SU-DHL-6 (cell line): Measurements from ENCODE around the gene C1QTNF7.

Experiments used
- H2AFZ ChIP-seq: fragments of 200-600 bp; sonication (generic); 2 replicates; pipeline ENCODE4 v1.6.1; 2014; ENCODE audit warnings: low read depth, mild to moderate bottlenecking, moderate library complexity, mixed read lengths, antibody characterized with exemption, low read length; ENCODE audit not compliant: severe bottlenecking
- H3F3A ChIP-seq: fragments of 200-600 bp; shearing (Covaris generic); 2 replicates; pipeline ENCODE4 v1.6.0; 2016; ENCODE audit warnings: antibody characterized with exemption, mild to moderate bottlenecking; ENCODE audit not compliant: insufficient read depth
- H3K27ac ChIP-seq: fragments of 200-600 bp; sonication (generic); 2 replicates; pipeline ENCODE4 v1.5.1; 2016; ENCODE audit warnings: low read depth, mild to moderate bottlenecking, low read length, moderate library complexity, mixed read lengths
- H3K27me3 ChIP-seq: fragments of 200-600 bp; sonication (generic), shearing (Covaris generic); 2 replicates; pipeline ENCODE4 v1.6.0; 2014; ENCODE audit warnings: mild to moderate bottlenecking, low read length
- H3K36me3 ChIP-seq: fragments of 200-600 bp; sonication (generic); 2 replicates; pipeline ENCODE4 v1.6.1; 2014; ENCODE audit warnings: mild to moderate bottlenecking, low read length, mixed read lengths
- H3K4me2 ChIP-seq: fragments of 300-600, 200-600 bp; shearing (Covaris generic), sonication (generic); 2 replicates; pipeline ENCODE4 v1.6.0; 2014; ENCODE audit warnings: low read length, low read depth, mild to moderate bottlenecking; ENCODE audit not compliant: poor library complexity, severe bottlenecking
- H3K4me3 ChIP-seq: fragments of 200-600 bp; sonication (generic); 2 replicates; pipeline ENCODE4 v1.5.1; 2014; ENCODE audit warnings: antibody characterized with exemption, low read length, mild to moderate bottlenecking, mixed read lengths; ENCODE audit not compliant: insufficient read depth, poor library complexity, severe bottlenecking
- H3K79me2 ChIP-seq: fragments of 200-600 bp; sonication (generic); 2 replicates; pipeline ENCODE4 v1.6.1; 2014; ENCODE audit warnings: mild to moderate bottlenecking, low read length, moderate library complexity; ENCODE audit not compliant: insufficient read depth
- H3K9ac ChIP-seq: fragments of 200-600 bp; sonication (generic); 2 replicates; pipeline ENCODE4 v1.7.0; 2014; ENCODE audit warnings: mild to moderate bottlenecking, low read length
- H3K9me2 ChIP-seq: fragments of 200-600 bp; sonication (generic); replicated peaks from 2 replicates; pipeline ENCODE4 v1.6.1; 2014; ENCODE audit warnings: low read length; ENCODE audit not compliant: insufficient read depth
- H3K9me3 ChIP-seq: fragments of 200-600 bp; sonication (generic); 2 replicates; pipeline ENCODE4 v1.6.1; 2014; ENCODE audit warnings: low read length, mixed read lengths; ENCODE audit not compliant: insufficient read depth
- H4K20me1 ChIP-seq: fragments of 200-600 bp; sonication (generic); 2 replicates; pipeline ENCODE4 v1.6.1; 2014; ENCODE audit warnings: low read depth, mild to moderate bottlenecking, antibody characterized with exemption, low read length, moderate library complexity, mixed read lengths
- CTCF ChIP-seq: fragments of 200-600 bp; sonication (generic); IDR thresholded peaks from one replicate; pipeline ENCODE4 v1.5.1; 2017; ENCODE audit warnings: antibody characterized with exemption, mild to moderate bottlenecking, low read length, moderate library complexity; ENCODE audit not compliant: insufficient read depth, poor library complexity, severe bottlenecking
- EZH2phosphoT487 ChIP-seq: fragments of 200-600 bp; sonication (generic), shearing (Covaris generic); conservative IDR thresholded peaks from 2 replicates; pipeline ENCODE4 v1.6.1; 2018; ENCODE audit warnings: mild to moderate bottlenecking, antibody characterized with exemption, low read length, moderate library complexity, mixed read lengths

C1QTNF7 gene

GRCh38 chr4:15482842-15483241 lies 55.0 kb downstream of the C1QTNF7 start:
- no peak overlapping the region for H3K4me2 ChIP-seq
- H3K4me3 ChIP-seq = no peak overlapping the region
- no peak overlapping the region for H3K27ac ChIP-seq
- H3K36me3 ChIP-seq = no peaks in the 10 kb centered on the region
- no peaks in the 10 kb centered on the region for H3K9me2 ChIP-seq
- no peaks in the 10 kb centered on the region for H4K20me1 ChIP-seq
- H3K9ac ChIP-seq = no peak overlapping the region
- no peaks in the 10 kb centered on the region for H3K79me2 ChIP-seq
- no peaks in the 10 kb centered on the region for H3K27me3 ChIP-seq
- H2AFZ ChIP-seq = no peak overlapping the region
- no peaks in the 10 kb centered on the region for H3F3A ChIP-seq
- H3K9me3 ChIP-seq = no peaks in the 10 kb centered on the region
- TF ChIP-seq CTCF (no peak), EZH2phosphoT487 (no peak)

- Histone ChIP-seq H3K9me3 (no peaks in the 10 kb centered on the region), H3F3A (no peaks in the 10 kb centered on the region), H3K4me2 (no peak overlapping the region), H3K27ac (no peak overlapping the region), H3K4me3 (no peak overlapping the region), H3K79me2 (no peaks in the 10 kb centered on the region), H3K27me3 (no peaks in the 10 kb centered on the region), H3K36me3 (no peaks in the 10 kb centered on the region), H3K9me2 (no peaks in the 10 kb centered on the region), H3K9ac (no peak overlapping the region), H2AFZ (no peak overlapping the region), H4K20me1 (no peaks in the 10 kb centered on the region)
- no peak for TF ChIP-seq CTCF
- TF ChIP-seq EZH2phosphoT487 = no peak
Measured at GRCh38 chr4:15488136-15488535, 60.3 kb downstream of the C1QTNF7 start.

GRCh38 chr4:15488658-15489470 lies 61.0 kb downstream of the C1QTNF7 start:
- no peak overlapping the region for H3K27ac ChIP-seq
- no peaks in the 10 kb centered on the region for H3K36me3 ChIP-seq
- no peak overlapping the region for H3K4me2 ChIP-seq
- no peaks in the 10 kb centered on the region for H3K9me3 ChIP-seq
- H4K20me1 ChIP-seq = no peaks in the 10 kb centered on the region
- no peak overlapping the region for H3K4me3 ChIP-seq
- H3K79me2 ChIP-seq = no peaks in the 10 kb centered on the region
- H3K27me3 ChIP-seq = no peaks in the 10 kb centered on the region
- H2AFZ ChIP-seq = no peak overlapping the region
- no peak for TF ChIP-seq CTCF
- TF ChIP-seq EZH2phosphoT487 = no peak
- H3K9ac ChIP-seq = no peak overlapping the region
- no peaks in the 10 kb centered on the region for H3F3A ChIP-seq
- no peaks in the 10 kb centered on the region for H3K9me2 ChIP-seq
